HL-60/S4 treated with retinoic acid at 250 ng/mL for 4 days and 3 days (cell line): ENCODE results near the gene NPLOC4.

Experiments used
- in situ Hi-C: fragments of 300-500 bp; cut with MboI; formaldehyde crosslinking; loops from 2 replicates; pipeline ENCODE4 v1.7.0; 2022; ENCODE audit warnings: low sequenced_read_pairs

NPLOC4 gene

GRCh38 chr17:81549826-81550225 lies 87.1 kb downstream of the NPLOC4 start:
- in situ Hi-C loops, result no loop called here

- in situ Hi-C loops, result no loop called here
Measured at GRCh38 chr17:81549031-81549557, 87.8 kb downstream of the NPLOC4 start.

GRCh38 chr17:81547614-81547982 lies 89.3 kb downstream of the NPLOC4 start:
- in situ Hi-C loops, result no loop called here

GRCh38 chr17:81546906-81547613 lies 89.9 kb downstream of the NPLOC4 start:
- in situ Hi-C loops, result no loop called here

GRCh38 chr17:81545160-81545949 lies 91.6 kb downstream of the NPLOC4 start:
- in situ Hi-C loops, result no loop called here

GRCh38 chr17:81544281-81544974 lies 92.5 kb downstream of the NPLOC4 start:
- in situ Hi-C loops, result no loop called here

- in situ Hi-C loops, result no loop called here
Measured at GRCh38 chr17:81543756-81544155, 93.2 kb downstream of the NPLOC4 start.

GRCh38 chr17:81543339-81543675 lies 93.6 kb downstream of the NPLOC4 start:
- in situ Hi-C loops, result no loop called here

- in situ Hi-C loops, result no loop called here
Measured at GRCh38 chr17:81542431-81543338, 94.2 kb downstream of the NPLOC4 start.

- in situ Hi-C loops, result no loop called here
Measured at GRCh38 chr17:81541123-81541522, 95.8 kb downstream of the NPLOC4 start.

GRCh38 chr17:81540676-81541027 lies 96.3 kb downstream of the NPLOC4 start:
- in situ Hi-C loops, result no loop called here

GRCh38 chr17:81539961-81540675 lies 96.8 kb downstream of the NPLOC4 start:
- in situ Hi-C loops, result no loop called here

GRCh38 chr17:81539571-81539900 lies 97.4 kb downstream of the NPLOC4 start:
- in situ Hi-C loops, result no loop called here

- in situ Hi-C loops, result no loop called here
Measured at GRCh38 chr17:81538651-81539570, 98.0 kb downstream of the NPLOC4 start.

GRCh38 chr17:81537856-81538555 lies 98.9 kb downstream of the NPLOC4 start:
- in situ Hi-C loops, result no loop called here

- in situ Hi-C loops, result no loop called here
Measured at GRCh38 chr17:81537343-81537855, 99.5 kb downstream of the NPLOC4 start.

- in situ Hi-C loops, result no loop called here
Measured at GRCh38 chr17:81536299-81537290, 100.3 kb downstream of the NPLOC4 start.
